HUDEP-2 (cell line): ENCODE data around the gene FBXO31.
A peak's percentile ranks its signal among the peaks of the same experiment; 100 is the strongest.

Experiments used
- DNase-seq, 76 experiments: peaks; one replicate each; lab custom pipeline; 2025; ENCODE audit not compliant: unreplicated experiment in 76 of 76; lab: John Stamatoyannopoulos, UW

Gene FBXO31

GRCh38 chr16:87293990-87294389 lies 89.6 kb downstream of the FBXO31 start:
- DNase-seq = no peak

GRCh38 chr16:87291944-87292343 lies 91.6 kb downstream of the FBXO31 start:
- DNase-seq = no peak

- no peak for DNase-seq
Observed at GRCh38 chr16:87288753-87289362, 94.7 kb downstream of the FBXO31 start.

- no peak for DNase-seq
Observed at GRCh38 chr16:87286839-87287626, 96.5 kb downstream of the FBXO31 start.

GRCh38 chr16:87284183-87284582 lies 99.4 kb downstream of the FBXO31 start:
- DNase-seq = no peak

- no peak for DNase-seq
Observed at GRCh38 chr16:87279094-87279658, 104.4 kb downstream of the FBXO31 start.

GRCh38 chr16:87278191-87279093 lies 105.1 kb downstream of the FBXO31 start:
- peak in 50 of 76 experiments; percentile 3 to 69 (median 33) for DNase-seq
